H1 (cell line): ENCODE data around the gene APOBEC3H. TPM values are rescaled to one million over a fixed set of nuclear protein-coding genes. Genes with fewer than 3 reads are reported as not detected.
A peak's percentile ranks its signal among the peaks of the same experiment; 100 is the strongest.
"Not testable (repeated sequence)": the region's sequence is repeated elsewhere in the genome, so short reads cannot be mapped to it uniquely, and the experiment has no call there.

Experiments used
- CTCF ChIA-PET: fragments of 300-600 bp; sonication (Branson Sonifier 250); formaldehyde crosslinking; loops from one replicate; lab custom pipeline; 2021; ENCODE audit not compliant: partially characterized antibody; lab: Charles Lee
- POLR2A ChIA-PET: fragments of 300-600 bp; sonication (Branson Sonifier 250); formaldehyde crosslinking; loops from one replicate; lab custom pipeline; 2021; ENCODE audit warnings: inconsistent platforms; ENCODE audit not compliant: partially characterized antibody; lab: Charles Lee
- DNase-seq, 2 experiments: peaks; one replicate each; pipeline versions ENCODE4 v3.0.0 to v3.0.0-alpha.2; 2010 to 2022; ENCODE audit warnings: low spot score in 2 of 2, low read depth in 1 of 2, mixed read lengths in 1 of 2
- FAIRE-seq: peaks from 2 replicates; lab custom pipeline; 2011; peaks lifted over from hg19 to GRCh38; lab: Jason Lieb, UNC
- H2AFZ ChIP-seq: 2 replicates; pipeline ENCODE4 v1.8.1; 2012; ENCODE audit warnings: low read length, inconsistent platforms
- H2AK5ac ChIP-seq: 2 replicates; pipeline ENCODE4 v1.6.1; 2013; ENCODE audit warnings: low read depth, low read length
- H2BK120ac ChIP-seq: replicated peaks from 2 replicates; pipeline ENCODE3; 2013; ENCODE audit warnings: low read depth, low read length, inconsistent platforms
- H2BK12ac ChIP-seq: 2 replicates; pipeline ENCODE4 v1.6.1; 2013; ENCODE audit warnings: low read depth, low read length
- H2BK15ac ChIP-seq: 2 replicates; pipeline ENCODE4 v1.6.1; 2013; ENCODE audit warnings: low read length
- H2BK20ac ChIP-seq: 2 replicates; pipeline ENCODE4 v1.6.1; 2013; ENCODE audit warnings: low read length
- H2BK5ac ChIP-seq: 2 replicates; pipeline ENCODE4 v1.6.1; 2013; ENCODE audit warnings: low read depth, low read length
- H3K14ac ChIP-seq: 2 replicates; pipeline ENCODE4 v1.6.1; 2013; ENCODE audit warnings: inconsistent platforms; ENCODE audit not compliant: insufficient read length
- H3K18ac ChIP-seq: 2 replicates; pipeline ENCODE4 v1.6.1; 2013; ENCODE audit warnings: low read length; ENCODE audit errors: extremely low read depth
- H3K23ac ChIP-seq: 2 replicates; pipeline ENCODE4 v1.6.1; 2013; ENCODE audit warnings: inconsistent platforms; ENCODE audit not compliant: insufficient read length
- H3K23me2 ChIP-seq: 2 replicates; pipeline ENCODE4 v1.6.1; 2013; ENCODE audit warnings: low read depth, low read length
- H3K27ac ChIP-seq: 2 replicates; pipeline ENCODE4 v1.6.1; 2011; ENCODE audit warnings: low read depth, low read length, inconsistent platforms
- H3K27me3 ChIP-seq, 4 experiments: replicated peaks in 1 of 4; 1 replicate in 1 of 4; 2 replicates in 3 of 4; pipeline versions ENCODE4 v1.6.1 to v1.8.1; 2011 to 2013; ENCODE audit warnings: low read length in 3 of 4, mild to moderate bottlenecking in 3 of 4, inconsistent platforms in 2 of 4, mixed read lengths in 2 of 4, moderate library complexity in 1 of 4; ENCODE audit not compliant: control insufficient read depth in 3 of 4, insufficient read depth in 3 of 4; ENCODE audit errors: extremely low read depth in 1 of 4
- H3K36me3 ChIP-seq, 4 experiments: 2 replicates each; pipeline versions ENCODE4 v1.6.1 to v1.8.1; 2011 to 2013; ENCODE audit warnings: mild to moderate bottlenecking in 4 of 4, low read length in 3 of 4, moderate library complexity in 2 of 4, control low read depth in 1 of 4, inconsistent platforms in 1 of 4; ENCODE audit not compliant: insufficient read depth in 4 of 4, control insufficient read depth in 2 of 4
- H3K4ac ChIP-seq: replicated peaks from 2 replicates; pipeline ENCODE3; 2013; ENCODE audit warnings: low read length, low read depth, mixed read lengths, inconsistent platforms; ENCODE audit not compliant: insufficient read length
- H3K4me1 ChIP-seq, 4 experiments: replicated peaks in 1 of 4; 1 replicate in 1 of 4; 2 replicates in 3 of 4; pipeline versions ENCODE4 v1.6.1 to v1.8.1; 2011 to 2013; ENCODE audit warnings: low read length in 3 of 4, inconsistent platforms in 2 of 4, mixed read lengths in 1 of 4; ENCODE audit not compliant: insufficient read depth in 4 of 4, control insufficient read depth in 3 of 4
- H3K4me2 ChIP-seq, 2 experiments: 2 replicates each; pipeline versions ENCODE4 v1.6.1 to v1.8.1; 2011 to 2013; ENCODE audit warnings: low read depth in 2 of 2, low read length in 2 of 2, control low read depth in 1 of 2, inconsistent platforms in 1 of 2, mild to moderate bottlenecking in 1 of 2; ENCODE audit not compliant: insufficient read depth in 1 of 2
- H3K4me3 ChIP-seq, 4 experiments: fragments of 200-600, 300-600 bp in 1 of 4; sonication (generic), shearing (Covaris generic), sonication (Bioruptor Twin) in 1 of 4; 2 replicates each; pipeline versions ENCODE4 v1.5.1 to v1.8.1; 2011 to 2016; ENCODE audit warnings: low read length in 4 of 4, low read depth in 3 of 4, control low read depth in 2 of 4, inconsistent platforms in 2 of 4, mild to moderate bottlenecking in 2 of 4, mixed read lengths in 1 of 4, moderate library complexity in 1 of 4; ENCODE audit not compliant: insufficient read depth in 2 of 4; ENCODE audit errors: extremely low read depth in 1 of 4
- H3K56ac ChIP-seq: replicated peaks from 2 replicates; pipeline ENCODE3; 2013; ENCODE audit warnings: low read depth, mild to moderate bottlenecking, mixed read lengths, low read length, inconsistent platforms; ENCODE audit not compliant: insufficient read length
- H3K79me1 ChIP-seq: 2 replicates; pipeline ENCODE4 v1.6.1; 2013; ENCODE audit warnings: low read depth, low read length, control low read depth
- H3K79me2 ChIP-seq, 2 experiments: 2 replicates each; pipeline versions ENCODE4 v1.6.1 to v1.8.1; 2012 to 2013; ENCODE audit warnings: low read length in 2 of 2, mild to moderate bottlenecking in 2 of 2, inconsistent platforms in 1 of 2; ENCODE audit not compliant: insufficient read depth in 2 of 2, control insufficient read depth in 1 of 2
- H3K9ac ChIP-seq, 4 experiments: replicated peaks in 1 of 4; 1 replicate in 1 of 4; 2 replicates in 3 of 4; pipeline versions ENCODE4 v1.6.1 to v1.8.1; 2011 to 2013; ENCODE audit warnings: low read depth in 3 of 4, low read length in 3 of 4, control low read depth in 2 of 4, mild to moderate bottlenecking in 2 of 4, moderate library complexity in 2 of 4, inconsistent platforms in 1 of 4; ENCODE audit errors: extremely low read depth in 1 of 4
- H3K9me3 ChIP-seq, 2 experiments: 2 replicates each; pipeline versions ENCODE4 v1.6.1 to v1.8.1; 2012 to 2013; ENCODE audit warnings: mild to moderate bottlenecking in 2 of 2, moderate library complexity in 2 of 2, control low read depth in 1 of 2, inconsistent platforms in 1 of 2, low read depth in 1 of 2, low read length in 1 of 2, mixed read lengths in 1 of 2; ENCODE audit not compliant: insufficient read depth in 2 of 2
- H4K20me1 ChIP-seq, 2 experiments: replicated peaks in 1 of 2; 2 replicates each; pipeline versions ENCODE3 to v1.8.1; 2011 to 2013; ENCODE audit warnings: inconsistent platforms in 2 of 2, low read length in 2 of 2, mild to moderate bottlenecking in 1 of 2; ENCODE audit not compliant: insufficient read depth in 2 of 2, control insufficient read depth in 1 of 2
- H4K5ac ChIP-seq: 2 replicates; pipeline ENCODE4 v1.6.1; 2013; ENCODE audit warnings: low read length, low read depth, mixed read lengths, inconsistent platforms; ENCODE audit not compliant: insufficient read length
- H4K8ac ChIP-seq: 2 replicates; pipeline ENCODE4 v1.8.0; 2013; ENCODE audit warnings: mild to moderate bottlenecking, moderate library complexity, low read length, inconsistent platforms; ENCODE audit not compliant: insufficient read depth; ENCODE audit errors: extremely low read depth
- H4K91ac ChIP-seq: replicated peaks from 2 replicates; pipeline ENCODE3; 2013; ENCODE audit warnings: low read length, mixed read lengths, inconsistent platforms; ENCODE audit not compliant: insufficient read length
- CREB1 ChIP-seq: IDR thresholded peaks from 2 replicates; pipeline ENCODE4 v1.6.1; 2012; ENCODE audit warnings: inconsistent platforms
- WGBS, 2 experiments: shearing (Covaris generic) in 1 of 2; methylation state at CpG; one replicate each; pipeline versions ENCODE4 v1.1.6 to v1.1.7; 2013 to 2015; ENCODE audit warnings: low lambda C conversion rate in 2 of 2, mixed read lengths in 2 of 2, inconsistent platforms in 1 of 2, low coverage in 1 of 2, missing lambda C conversion rate in 1 of 2; ENCODE audit not compliant: insufficient replicate concordance in 2 of 2, insufficient coverage in 1 of 2, insufficient read length in 1 of 2; ENCODE audit errors: extremely low coverage in 1 of 2, missing lambda C conversion rate in 1 of 2; 5-methylcytosine and 5-hydroxymethylcytosine counted together
- polyA plus RNA-seq, 7 experiments: library from polyadenylated mRNA; depleted of rRNA in 3 of 7; stranded (reverse) in 5 of 7; unstranded in 2 of 7; fragments of >200 nt in 5 of 7; fragments of 200-250 nt in 2 of 7; gene quantifications; 1 replicate in 5 of 7; 2 replicates in 1 of 7; 4 replicates in 1 of 7; pipeline versions ENCODE4 v1.2.1 to v1.2.3, GENCODE V29; 2011 to 2013; ENCODE audit warnings: missing spikeins in 2 of 7, mixed read lengths in 2 of 7
- total RNA-seq: library from RNA; stranded (reverse); fragmentation: NEBNext Ultra II Directional; extraction: Animal tissue kit (Norgen Biotek cat#: 25700); gene quantifications from 2 replicates; pipeline ENCODE4 v1.2.1, GENCODE V29; 2021

Gene APOBEC3H
- total and polyA plus RNA-seq, 2 of the 8 experiments (the other 6 are each of a cell fraction or from before 2014, with no cell fraction given), result 0.47 to 0.56 TPM

- not testable (repeated sequence) for H2BK120ac ChIP-seq, DNase-seq
- WGBS, 2 experiments, result 76% methylated on average over 11 of the region's 18 CpGs; no CpG with 5 or more reads in 1 of the 2 experiments
These were observed 45.1 kb upstream of the APOBEC3H start for GRCh38 chr22:39051844-39052495.

More at GRCh38 chr22:39051844-39052495, 45.1 kb upstream of the APOBEC3H start:
- ChIA-PET POLR2A (interaction anchor here (1.1 kb wide), 1 partner anchor 20 kb away, joined by 3 read pairs; no protein-coding TSS in a partner anchor), CTCF (interaction anchor here (0.8 to 2.3 kb wide), 3 partner anchors 9 to 182 kb away, joined by 3 to 6 read pairs (median 3); no protein-coding TSS in a partner anchor)
- not testable (repeated sequence) for H3K27me3 ChIP-seq, H3K14ac ChIP-seq, H3K36me3 ChIP-seq, H3K79me2 ChIP-seq, H2BK15ac ChIP-seq, H3K23me2 ChIP-seq, H3K23ac ChIP-seq, H2AK5ac ChIP-seq, H4K8ac ChIP-seq, H3K9me3 ChIP-seq, H3K79me1 ChIP-seq, H3K56ac ChIP-seq, H3K27ac ChIP-seq, H3K4ac ChIP-seq, H3K9ac ChIP-seq, H4K20me1 ChIP-seq, H2AFZ ChIP-seq
- peaks cover 3 to 18% (median 10%) of the 10 kb centered on the region in 4 experiments; a peak in 6 of 7 replicates for H3K4me1 ChIP-seq
- H2BK5ac ChIP-seq, result peak overlapping the region; percentile 81; the same call in 1 of the 2 replicates
- peak overlapping the region; percentile 94; the same call in 1 of the 2 replicates for H2BK12ac ChIP-seq
- peak overlapping the region in 1 of 2 experiments; percentile 14; a peak in 1 of 4 replicates for H3K4me2 ChIP-seq
- peak overlapping the region; percentile 19 for H4K5ac ChIP-seq
- H4K91ac ChIP-seq, result peak overlapping the region; percentile 58
- H2BK20ac ChIP-seq, result peak overlapping the region; percentile 72; the same call in 1 of the 2 replicates
- TF ChIP-seq CREB1, result peak; percentile 60; the same call in 1 of the 2 replicates
- H3K4me3 ChIP-seq, result peak overlapping the region in 1 of 4 experiments; percentile 21; a peak in 1 of 8 replicates
- FAIRE-seq, result peak; percentile 100
- H3K18ac ChIP-seq, result peak overlapping the region; percentile 62
